C4-2B (cell line): ENCODE data around the gene IYD.

Experiments
- ZFX ChIP-seq: fragments of 450-650 bp; IDR thresholded peaks from 2 replicates; pipeline ENCODE4 v1.6.1; 2017
- TF ChIP-seq, protein P1 (sequence below): fragments of 450-650 bp; conservative IDR thresholded peaks from 2 replicates; pipeline ENCODE4 v1.5.1; 2017; ENCODE audit warnings: mild to moderate bottlenecking

GRCh38 chr6:150439373-150439772 is 70.6 kb downstream of the IYD start:
- TF ChIP-seq, protein P1, sequence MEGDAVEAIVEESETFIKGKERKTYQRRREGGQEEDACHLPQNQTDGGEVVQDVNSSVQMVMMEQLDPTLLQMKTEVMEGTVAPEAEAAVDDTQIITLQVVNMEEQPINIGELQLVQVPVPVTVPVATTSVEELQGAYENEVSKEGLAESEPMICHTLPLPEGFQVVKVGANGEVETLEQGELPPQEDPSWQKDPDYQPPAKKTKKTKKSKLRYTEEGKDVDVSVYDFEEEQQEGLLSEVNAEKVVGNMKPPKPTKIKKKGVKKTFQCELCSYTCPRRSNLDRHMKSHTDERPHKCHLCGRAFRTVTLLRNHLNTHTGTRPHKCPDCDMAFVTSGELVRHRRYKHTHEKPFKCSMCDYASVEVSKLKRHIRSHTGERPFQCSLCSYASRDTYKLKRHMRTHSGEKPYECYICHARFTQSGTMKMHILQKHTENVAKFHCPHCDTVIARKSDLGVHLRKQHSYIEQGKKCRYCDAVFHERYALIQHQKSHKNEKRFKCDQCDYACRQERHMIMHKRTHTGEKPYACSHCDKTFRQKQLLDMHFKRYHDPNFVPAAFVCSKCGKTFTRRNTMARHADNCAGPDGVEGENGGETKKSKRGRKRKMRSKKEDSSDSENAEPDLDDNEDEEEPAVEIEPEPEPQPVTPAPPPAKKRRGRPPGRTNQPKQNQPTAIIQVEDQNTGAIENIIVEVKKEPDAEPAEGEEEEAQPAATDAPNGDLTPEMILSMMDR = no peak
- no peak for TF ChIP-seq ZFX
